ENCODE results near the gene TSPAN14. TPM values are rescaled to one million over a fixed set of nuclear protein-coding genes. Genes with fewer than 3 reads are reported as not detected.

The TSPAN14 gene
- total RNA-seq, 1 donor from 2014 or later: 126 TPM

DNA sequence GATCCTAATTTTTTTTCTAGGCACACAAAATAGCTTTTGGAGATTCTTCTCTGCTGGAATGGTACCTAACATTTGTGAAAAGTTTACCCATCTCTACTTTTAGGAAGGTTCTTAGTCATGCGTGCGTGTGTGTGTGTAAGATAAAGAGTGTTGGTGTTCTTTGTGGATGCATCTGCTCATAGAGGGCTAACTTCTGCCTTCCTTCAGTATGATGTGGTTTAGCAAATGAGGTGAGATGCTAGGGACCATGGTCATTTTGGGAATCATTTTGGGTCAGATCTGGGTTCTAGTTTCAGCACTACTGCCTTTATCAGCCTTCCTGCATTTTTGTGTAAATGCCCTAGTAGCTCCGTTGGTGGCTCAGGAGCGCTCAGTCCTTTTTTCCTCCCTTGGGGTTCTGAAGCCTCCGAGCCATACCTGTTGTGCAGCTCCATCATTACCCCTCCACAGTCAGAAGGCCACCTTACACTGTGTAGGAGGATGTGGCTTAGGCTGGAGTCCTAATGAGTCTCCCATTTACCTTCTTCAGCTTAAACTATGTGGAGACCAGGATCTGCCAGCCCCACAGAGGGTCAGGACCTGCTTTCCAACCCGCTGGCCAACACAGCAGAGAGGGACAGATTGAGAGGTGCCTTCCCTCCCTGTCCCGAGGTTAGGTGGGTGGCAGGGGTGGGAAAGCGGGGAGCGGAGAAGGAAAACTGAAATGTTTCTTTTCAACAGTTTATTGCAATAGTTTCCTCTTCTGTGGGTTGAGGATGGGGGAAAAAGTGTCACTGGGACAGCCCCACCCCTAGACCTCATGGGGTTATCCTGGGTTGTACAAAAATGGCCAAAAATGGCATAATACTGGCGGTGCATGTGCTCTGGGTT is 31.2 kb downstream of the TSPAN14 start:
- Mint-ChIP-seq H3K9me3 (ENCODE audit: low read depth) (no peaks in the 10 kb centered on the region), H3K4me3 (ENCODE audit: low read depth) (no peak overlapping the region), H3K36me3 (ENCODE audit: insufficient read depth) (peaks cover 17% of the 10 kb centered on the region), H3K27me3 (no peaks in the 10 kb centered on the region), H3K27ac (no peak overlapping the region), H3K4me1 (ENCODE audit: low read depth) (peaks cover 31% of the 10 kb centered on the region)
- DNase-seq (ENCODE audit: low spot score, unreplicated experiment): no peak
- TF ChIP-seq, protein P1, sequence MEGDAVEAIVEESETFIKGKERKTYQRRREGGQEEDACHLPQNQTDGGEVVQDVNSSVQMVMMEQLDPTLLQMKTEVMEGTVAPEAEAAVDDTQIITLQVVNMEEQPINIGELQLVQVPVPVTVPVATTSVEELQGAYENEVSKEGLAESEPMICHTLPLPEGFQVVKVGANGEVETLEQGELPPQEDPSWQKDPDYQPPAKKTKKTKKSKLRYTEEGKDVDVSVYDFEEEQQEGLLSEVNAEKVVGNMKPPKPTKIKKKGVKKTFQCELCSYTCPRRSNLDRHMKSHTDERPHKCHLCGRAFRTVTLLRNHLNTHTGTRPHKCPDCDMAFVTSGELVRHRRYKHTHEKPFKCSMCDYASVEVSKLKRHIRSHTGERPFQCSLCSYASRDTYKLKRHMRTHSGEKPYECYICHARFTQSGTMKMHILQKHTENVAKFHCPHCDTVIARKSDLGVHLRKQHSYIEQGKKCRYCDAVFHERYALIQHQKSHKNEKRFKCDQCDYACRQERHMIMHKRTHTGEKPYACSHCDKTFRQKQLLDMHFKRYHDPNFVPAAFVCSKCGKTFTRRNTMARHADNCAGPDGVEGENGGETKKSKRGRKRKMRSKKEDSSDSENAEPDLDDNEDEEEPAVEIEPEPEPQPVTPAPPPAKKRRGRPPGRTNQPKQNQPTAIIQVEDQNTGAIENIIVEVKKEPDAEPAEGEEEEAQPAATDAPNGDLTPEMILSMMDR (IDR thresholded peaks at IDR 0.05; ENCODE audit: unreplicated experiment): no peak

DNA sequence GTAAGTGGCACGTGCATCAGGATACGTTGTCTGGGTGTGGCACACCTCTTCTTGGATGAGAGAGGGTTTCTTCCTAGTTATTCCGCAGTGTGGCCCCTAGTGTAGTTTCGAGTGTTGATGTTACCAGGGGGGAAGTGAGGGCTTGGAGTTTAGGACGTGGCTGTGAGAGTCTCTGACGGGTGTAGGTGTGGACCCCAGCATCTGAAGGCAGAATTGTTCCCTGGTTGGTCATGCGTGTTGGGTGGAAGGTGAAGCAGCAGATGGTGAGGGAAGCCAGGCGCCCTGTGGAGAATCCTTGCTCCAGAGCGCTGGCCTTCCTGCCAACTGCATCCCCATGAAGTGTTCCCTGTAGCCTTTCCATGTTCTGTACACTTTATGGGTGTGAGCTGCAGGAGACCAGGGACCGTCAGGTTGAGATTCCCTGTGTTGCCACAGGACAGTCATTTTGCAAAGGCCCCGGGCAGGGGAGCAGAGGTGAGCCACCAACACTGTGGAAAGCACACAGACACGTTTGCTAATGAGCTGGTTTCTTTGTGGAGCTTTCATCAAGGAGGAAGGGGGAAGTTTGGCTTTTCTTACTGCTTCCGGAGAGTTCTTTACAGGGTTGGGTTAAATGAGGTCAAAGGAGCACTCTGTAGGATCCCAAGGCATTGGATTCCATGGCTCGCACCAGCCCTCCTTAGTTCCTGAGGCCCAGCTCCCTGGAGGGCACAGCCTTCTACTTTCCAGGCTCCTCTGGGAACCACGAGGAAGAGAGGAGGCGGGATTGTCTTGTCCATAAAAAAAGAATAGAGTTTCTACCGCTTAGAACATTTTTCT is 32.0 kb downstream of the TSPAN14 start:
- Mint-ChIP-seq H3K27me3 (no peaks in the 10 kb centered on the region), H3K27ac (peak overlapping the region; percentile 88), H3K4me3 (ENCODE audit: low read depth) (no peak overlapping the region), H3K9me3 (ENCODE audit: low read depth) (no peaks in the 10 kb centered on the region), H3K36me3 (ENCODE audit: insufficient read depth) (peaks cover 20% of the 10 kb centered on the region), H3K4me1 (ENCODE audit: low read depth) (peaks cover 31% of the 10 kb centered on the region)
- no peak for DNase-seq (ENCODE audit: low spot score, unreplicated experiment)
- TF ChIP-seq, protein P1 (IDR thresholded peaks at IDR 0.05; ENCODE audit: unreplicated experiment): no peak

DNA sequence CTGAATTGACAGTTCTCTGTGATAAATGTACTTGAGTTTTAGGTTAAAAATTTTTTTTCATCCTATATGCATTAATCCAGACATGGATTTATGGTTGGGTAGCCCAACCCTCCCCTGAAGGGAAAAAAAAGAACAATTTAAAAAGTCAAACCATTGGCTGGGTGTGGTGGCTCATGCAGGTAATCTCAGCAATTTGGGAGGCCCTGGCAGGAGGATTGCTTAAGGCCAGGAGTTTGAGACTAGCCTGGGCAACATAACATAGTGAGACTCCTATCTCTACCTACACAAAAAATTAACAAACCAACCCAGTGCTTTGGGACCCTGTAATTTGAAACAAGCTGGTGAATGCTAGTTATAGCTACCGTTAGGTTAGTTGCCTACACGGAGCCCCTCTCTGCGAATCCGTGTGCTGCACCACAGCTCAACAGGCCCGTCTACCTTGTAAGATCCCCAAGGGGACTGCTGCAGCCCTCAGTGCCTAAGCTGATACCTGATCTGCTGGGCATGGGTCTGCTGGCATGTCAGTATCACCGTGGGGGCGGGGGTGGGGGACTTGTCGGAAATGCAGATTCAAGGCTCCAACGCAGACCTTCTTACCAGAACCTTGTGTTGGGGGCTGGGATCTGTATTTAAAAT is 32.8 kb downstream of the TSPAN14 start:
- H3K9me3 Mint-ChIP-seq (ENCODE audit: low read depth): no peaks in the 10 kb centered on the region
- no peak overlapping the region for H3K27ac Mint-ChIP-seq
- peaks cover 23% of the 10 kb centered on the region for H3K36me3 Mint-ChIP-seq (ENCODE audit: insufficient read depth)
- no peak overlapping the region for H3K4me3 Mint-ChIP-seq (ENCODE audit: low read depth)
- H3K4me1 Mint-ChIP-seq (ENCODE audit: low read depth): peaks cover 31% of the 10 kb centered on the region
- TF ChIP-seq, protein P1 (IDR thresholded peaks at IDR 0.05; ENCODE audit: unreplicated experiment): no peak
- no peak for DNase-seq (ENCODE audit: low spot score, unreplicated experiment)
- no peaks in the 10 kb centered on the region for H3K27me3 Mint-ChIP-seq

DNA sequence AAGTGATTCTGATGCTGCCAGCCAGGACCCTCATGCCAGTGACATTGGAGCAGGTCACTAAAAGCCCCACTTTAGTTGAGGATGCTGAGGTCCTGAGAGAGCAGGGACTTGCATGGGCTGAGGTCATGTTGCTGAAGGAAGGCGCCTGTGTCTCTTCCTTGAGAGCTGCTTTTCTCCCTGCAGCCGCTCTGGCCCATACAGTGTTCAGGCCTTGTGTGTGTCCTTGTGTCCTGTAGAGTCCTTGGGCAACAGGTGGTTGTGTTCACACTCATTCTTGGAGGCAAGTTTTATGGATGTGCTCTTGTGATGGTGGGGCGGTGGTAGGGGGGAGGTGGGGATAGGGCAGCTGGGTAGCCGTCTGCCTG is 33.3 kb downstream of the TSPAN14 start:
- peaks cover 27% of the 10 kb centered on the region for H3K36me3 Mint-ChIP-seq (ENCODE audit: insufficient read depth)
- TF ChIP-seq, protein P1 (IDR thresholded peaks at IDR 0.05; ENCODE audit: unreplicated experiment): no peak
- H3K27ac Mint-ChIP-seq: peak overlapping the region; percentile 12
- H3K27me3 Mint-ChIP-seq: no peaks in the 10 kb centered on the region
- DNase-seq (ENCODE audit: low spot score, unreplicated experiment): no peak
- no peak overlapping the region for H3K4me3 Mint-ChIP-seq (ENCODE audit: low read depth)
- no peaks in the 10 kb centered on the region for H3K9me3 Mint-ChIP-seq (ENCODE audit: low read depth)
- peaks cover 31% of the 10 kb centered on the region for H3K4me1 Mint-ChIP-seq (ENCODE audit: low read depth)
